GM19099 (cell line): ENCODE measurements around the gene SAMD10.

Source experiments
- POLR2A ChIP-seq: IDR thresholded peaks from 3 replicates; pipeline ENCODE4 v1.6.1; 2011; ENCODE audit warnings: low read depth; ENCODE audit not compliant: insufficient read length; ENCODE audit errors: extremely low read depth

SAMD10 gene

DNA sequence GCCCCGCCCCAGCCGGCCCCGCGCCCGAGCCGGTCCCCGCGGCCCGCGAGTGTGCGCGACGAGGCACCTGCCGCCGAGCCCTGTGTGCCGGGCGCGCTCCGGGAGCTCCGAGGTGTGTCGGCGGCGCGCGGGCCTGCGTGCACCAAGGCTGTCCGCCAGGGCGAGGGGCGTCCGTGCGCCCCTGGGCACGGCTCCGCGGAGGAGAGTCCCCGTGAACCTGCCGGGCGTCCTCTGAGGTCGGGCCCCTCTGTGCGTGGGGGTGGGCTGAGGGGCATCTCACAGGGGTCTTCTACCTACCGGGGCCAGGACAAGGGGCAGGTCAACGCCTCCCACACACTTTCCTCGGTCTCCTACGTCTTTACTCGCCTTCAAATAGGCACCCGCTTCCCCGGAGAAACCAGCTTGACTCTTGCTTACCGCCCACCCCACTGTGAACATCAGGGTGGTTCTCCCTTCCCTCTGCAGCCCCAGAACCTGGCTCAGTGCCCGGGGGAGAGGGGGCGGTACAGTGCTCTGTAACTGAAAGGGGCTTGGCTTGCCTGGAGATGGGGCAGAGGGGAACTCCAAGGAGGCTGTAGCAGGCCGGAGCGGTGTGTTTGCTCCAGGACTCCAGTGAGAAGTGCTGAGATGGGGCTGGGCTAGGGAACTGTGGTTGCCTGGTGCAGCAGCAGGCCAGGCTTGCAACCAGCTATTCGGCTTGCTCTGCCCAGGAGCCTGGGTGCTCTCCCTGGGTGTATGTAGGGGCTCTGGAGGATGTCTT lies at the start of gene SAMD10:
TSS of gene SAMD10 (minus strand) at position 86 of the 760 bp plus-strand sequence. CDS start 175 bp downstream, outside the sequence.
- peak; percentile 74 for TF ChIP-seq POLR2A

GRCh38 chr20:64027981-64028685 lies 48.7 kb upstream of the SAMD10 start:
- no peak for TF ChIP-seq POLR2A

- TF ChIP-seq POLR2A, result no peak
Measured at GRCh38 chr20:64025826-64026412, 46.5 kb upstream of the SAMD10 start.

DNA sequence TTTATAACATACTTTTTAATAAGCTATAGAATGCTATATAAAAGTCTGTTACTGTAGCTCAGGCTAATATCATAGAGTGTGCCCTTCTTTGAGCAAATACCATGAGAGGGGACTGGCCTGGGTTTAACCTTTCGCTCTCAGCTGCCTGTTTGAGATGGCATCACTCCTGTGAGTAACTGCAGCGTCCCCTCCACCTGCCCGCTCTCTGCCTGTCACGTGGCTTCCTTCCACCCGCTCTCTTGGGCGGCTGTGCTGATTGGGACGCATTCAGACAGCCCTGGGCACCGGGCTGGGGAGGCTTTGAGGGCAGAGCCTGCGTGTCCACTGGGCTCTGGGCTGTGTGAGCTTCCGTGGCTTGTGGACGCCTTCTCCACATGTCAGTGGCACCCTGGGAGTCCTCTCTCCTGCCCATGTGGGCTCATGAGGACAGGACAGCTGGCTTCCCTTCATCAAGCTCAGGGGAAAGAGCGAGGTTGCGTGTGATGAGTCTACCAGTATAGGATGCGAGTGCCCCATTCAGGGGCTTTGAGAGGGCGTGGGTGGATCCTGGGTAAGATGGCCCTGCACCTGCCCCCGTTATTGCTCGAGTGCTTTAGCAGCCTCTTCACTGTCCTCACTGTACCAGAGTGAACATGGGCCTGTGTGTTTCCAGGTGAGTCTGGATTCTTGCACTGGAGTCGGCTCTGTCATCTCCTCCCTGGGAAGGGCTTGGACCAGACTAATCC lies 45.8 kb upstream of the SAMD10 start:
- TF ChIP-seq POLR2A, result no peak

- no peak for TF ChIP-seq POLR2A
Measured at GRCh38 chr20:64024141-64024990, 44.9 kb upstream of the SAMD10 start.

- TF ChIP-seq POLR2A, result no peak
Measured at GRCh38 chr20:64023361-64024140, 44.1 kb upstream of the SAMD10 start.

DNA sequence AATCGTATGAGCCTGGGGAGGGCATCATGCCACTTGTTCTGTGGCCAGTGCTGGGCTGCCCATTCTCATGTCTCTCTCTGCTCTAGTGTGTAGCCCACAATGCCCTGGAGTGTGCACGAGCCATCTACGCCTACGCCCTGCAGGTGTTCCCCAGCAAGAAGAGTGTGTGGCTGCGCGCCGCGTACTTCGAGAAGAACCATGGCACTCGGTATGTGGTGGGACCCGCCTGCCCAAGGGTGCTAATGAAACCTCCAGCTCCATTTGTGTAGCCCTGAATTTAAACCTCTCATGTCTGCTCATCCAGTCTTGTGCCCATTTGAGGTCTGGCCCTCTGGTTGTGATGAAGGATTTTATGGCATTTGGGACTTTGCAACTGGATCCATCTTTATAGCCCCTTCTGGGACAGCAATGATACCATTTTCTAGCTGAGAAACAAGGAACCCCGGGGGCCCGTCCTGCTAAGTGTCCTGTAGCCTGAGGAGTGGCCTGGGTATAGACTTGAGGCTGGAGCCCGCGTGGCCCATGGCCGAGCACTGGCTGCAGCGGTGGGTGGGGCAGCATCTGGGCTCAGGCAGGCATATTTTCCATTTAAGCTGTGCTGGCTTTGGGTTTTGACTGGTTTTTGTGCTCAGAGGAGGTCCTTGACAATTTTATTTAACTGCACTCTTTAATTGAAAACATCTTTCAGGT lies 43.4 kb upstream of the SAMD10 start:
- TF ChIP-seq POLR2A, result no peak

DNA sequence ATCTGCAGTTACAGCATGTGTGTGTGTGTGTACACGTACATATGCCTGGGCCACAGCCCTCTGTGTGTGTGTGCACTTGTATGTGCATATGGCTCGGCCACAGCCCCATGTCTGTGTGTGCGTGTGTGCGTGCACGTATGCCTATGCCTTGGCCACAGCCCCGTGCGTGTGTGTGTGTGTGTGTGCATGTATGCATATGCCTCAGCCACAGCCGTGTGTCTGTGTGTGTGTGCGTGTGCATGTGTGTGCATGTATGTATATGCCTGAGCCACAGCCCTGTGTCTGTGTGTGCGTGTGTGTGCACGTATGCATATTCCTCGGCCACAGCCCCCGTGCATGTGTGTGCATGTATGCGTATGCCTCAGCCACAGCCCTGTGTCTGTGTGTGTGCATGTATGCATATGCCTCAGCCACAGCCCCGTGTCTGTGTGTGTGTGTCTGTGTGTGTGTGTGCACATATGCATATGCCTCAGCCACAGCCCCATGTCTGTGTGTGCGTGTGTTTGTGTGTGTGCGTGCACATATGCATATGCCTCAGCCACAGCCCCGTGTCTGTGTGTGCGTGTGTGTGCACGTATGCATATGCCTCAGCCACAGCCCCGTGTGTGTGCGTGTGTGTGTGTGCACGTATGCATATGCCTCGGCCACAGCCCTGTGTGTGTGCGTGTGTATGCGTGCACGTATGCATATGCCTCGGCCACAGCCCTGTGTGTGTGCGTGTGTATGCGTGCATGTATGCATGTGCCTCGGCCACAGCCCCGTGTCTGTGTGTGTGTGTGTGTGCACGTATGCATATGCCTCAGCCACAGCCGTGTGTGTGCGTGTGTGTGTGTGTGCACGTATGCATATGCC lies 41.9 kb upstream of the SAMD10 start:
- no peak for TF ChIP-seq POLR2A

DNA sequence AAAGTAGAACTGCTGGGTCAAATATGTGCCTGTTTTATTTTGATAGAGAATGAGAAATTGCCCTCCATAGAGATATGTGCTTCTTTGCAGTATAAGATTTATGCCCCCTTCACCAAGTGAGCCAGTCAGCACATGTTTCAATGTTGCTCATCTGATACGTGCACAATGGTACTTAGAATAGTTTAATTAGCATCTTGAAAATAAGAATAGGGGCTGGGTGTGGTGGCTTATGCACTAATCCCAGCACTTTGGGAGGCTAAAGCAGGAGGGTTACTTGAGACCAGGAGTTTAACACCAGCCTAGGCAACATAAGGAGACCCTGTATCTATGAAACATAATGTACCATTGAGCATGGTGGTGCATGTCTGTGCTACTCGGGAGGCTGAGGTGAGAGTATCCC lies 36.2 kb upstream of the SAMD10 start:
- TF ChIP-seq POLR2A, result no peak

GRCh38 chr20:64011366-64011779 lies 31.9 kb upstream of the SAMD10 start:
- no peak for TF ChIP-seq POLR2A

DNA sequence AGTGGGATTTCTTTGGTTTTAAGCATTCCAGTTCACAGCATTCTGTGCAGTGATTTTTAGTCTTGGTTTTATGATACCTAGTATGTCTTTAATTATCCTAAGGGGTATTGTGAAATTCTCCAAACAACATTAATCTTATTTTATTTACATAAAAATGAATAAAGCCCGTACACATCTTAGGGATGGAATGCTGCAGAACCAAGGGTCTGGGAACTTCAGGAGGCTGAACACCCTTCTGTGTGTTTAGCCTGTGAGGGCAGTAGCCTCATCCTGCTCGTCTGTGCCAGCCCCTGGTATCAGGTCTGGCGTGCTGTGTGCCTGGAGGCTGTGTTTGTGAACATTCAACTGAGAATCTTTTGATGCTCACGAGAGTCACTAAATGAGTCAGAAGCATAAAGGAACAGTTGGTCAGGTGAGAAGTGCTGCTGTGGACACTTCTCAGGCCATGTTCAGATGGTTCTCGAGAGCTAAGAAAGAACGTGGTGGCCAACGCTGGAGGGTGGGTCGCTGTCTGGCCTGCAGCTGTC lies 31.3 kb upstream of the SAMD10 start:
- TF ChIP-seq POLR2A, result no peak
